Gastroesophageal sphincter (tissue), 4 donors: Measurements from ENCODE around the gene FCHO2. TPM values are rescaled to one million over a fixed set of nuclear protein-coding genes. Genes with fewer than 3 reads are reported as not detected.

Experiments used
- ATAC-seq: fragments of 150-250 bp; one replicate; pipeline ENCODE4 v1.9.1; 2016; ENCODE audit warnings: mild to moderate bottlenecking, moderate library complexity
- H3K27ac ChIP-seq, 4 donors: fragments of 200-600 bp; sonication (generic) in 3 of 4; 1 replicate in 3 of 4; 2 replicates in 1 of 4; pipeline ENCODE4 v1.5.1; 2016 to 2019
- H3K27me3 ChIP-seq: fragments of 200-600 bp; sonication (generic); one replicate; pipeline ENCODE4 v1.5.1; 2019
- H3K36me3 ChIP-seq, 2 donors: fragments of 200-600 bp; sonication (generic); one replicate each; pipeline ENCODE4 v1.5.1; 2019; ENCODE audit warnings: control low read depth in 1 of 2
- H3K4me1 ChIP-seq, 3 donors: fragments of 200-600 bp; sonication (generic); 1 replicate in 2 of 3; 2 replicates in 1 of 3; pipeline ENCODE4 v1.5.1; 2016 to 2019; ENCODE audit warnings: control low read depth in 2 of 3
- H3K4me3 ChIP-seq, 2 donors: fragments of 200-600 bp; sonication (generic); one replicate each; pipeline ENCODE4 v1.5.1; 2019; ENCODE audit warnings: mild to moderate bottlenecking in 1 of 2, moderate library complexity in 1 of 2
- H3K9me3 ChIP-seq, 3 donors: fragments of 200-600 bp; sonication (generic); one replicate each; pipeline ENCODE4 v1.5.1; 2017 to 2019; ENCODE audit warnings: control low read depth in 2 of 3
- CTCF ChIP-seq, 4 experiments: fragments of 200-600 bp in 2 of 4; fragments of 450-650 bp in 2 of 4; sonication (generic) in 1 of 4; IDR thresholded peaks; one replicate each; pipeline ENCODE4 v1.5.1; 2017 to 2019; ENCODE audit warnings: antibody characterized with exemption in 4 of 4, mild to moderate bottlenecking in 2 of 4, moderate library complexity in 2 of 4
- EP300 ChIP-seq: sonication (generic); formaldehyde crosslinking; IDR thresholded peaks from one replicate; pipeline ENCODE4 v1.6.1; 2017; ENCODE audit warnings: antibody characterized with exemption, mild to moderate bottlenecking
- POLR2A ChIP-seq, 2 donors: fragments of 450-650 bp; IDR thresholded peaks; one replicate each; pipeline ENCODE4 v1.6.1; 2017; ENCODE audit warnings: antibody characterized with exemption in 2 of 2, mild to moderate bottlenecking in 2 of 2, moderate library complexity in 1 of 2
- POLR2AphosphoS5 ChIP-seq: sonication (generic); formaldehyde crosslinking; IDR thresholded peaks from one replicate; pipeline ENCODE4 v1.6.1; 2017; ENCODE audit warnings: antibody characterized with exemption
- WGBS, 2 donors: methylation state at CpG; one replicate each; pipeline ENCODE4 v1.1.5; 2018; ENCODE audit warnings: low coverage in 1 of 2; 5-methylcytosine and 5-hydroxymethylcytosine counted together
- total RNA-seq, 4 donors: library from RNA; depleted of rRNA; stranded (reverse); fragments of >200 nt; gene quantifications; one replicate each; pipeline ENCODE4 v1.1.0, GENCODE V29; 2016

FCHO2 gene
- total RNA-seq, 4 donors from 2014 or later, result 27.3 to 36.3 (median 30.1) TPM

- ATAC-seq, result no peak
- Histone ChIP-seq H3K9me3 (peaks cover 0 to 15% (median 0%) of the 10 kb centered on the region in 3 donors), H3K36me3 (no peaks in the 10 kb centered on the region), H3K4me3 (no peak overlapping the region), H3K27ac (no peak overlapping the region), H3K27me3 (no peaks in the 10 kb centered on the region), H3K4me1 (no peaks in the 10 kb centered on the region)
- WGBS, 2 donors, result 62 to 65% methylated on average over 4 of the region's 4 CpGs
- TF ChIP-seq EP300, result no peak
- TF ChIP-seq CTCF (IDR thresholded peaks at IDR 0.05), result no peak
- TF ChIP-seq POLR2AphosphoS5, result no peak
- no peak for TF ChIP-seq POLR2A (IDR thresholded peaks at IDR 0.05)
These were observed 148.0 kb downstream of the FCHO2 start for GRCh38 chr5:73103870-73104299.

GRCh38 chr5:73104326-73104725, 148.5 kb downstream of the FCHO2 start:
- Histone ChIP-seq H3K27ac (no peak overlapping the region), H3K4me3 (no peak overlapping the region), H3K27me3 (no peaks in the 10 kb centered on the region), H3K36me3 (no peaks in the 10 kb centered on the region), H3K4me1 (no peaks in the 10 kb centered on the region), H3K9me3 (peaks cover 0 to 16% (median 0%) of the 10 kb centered on the region in 3 donors)
- no peak for ATAC-seq
- WGBS, 2 donors, result 86 to 100% methylated on average over 1 of the region's 1 CpG
- TF ChIP-seq EP300, result no peak
- no peak for TF ChIP-seq POLR2AphosphoS5
- TF ChIP-seq CTCF (IDR thresholded peaks at IDR 0.05), result no peak
- no peak for TF ChIP-seq POLR2A (IDR thresholded peaks at IDR 0.05)

GRCh38 chr5:73106335-73106734, 150.5 kb downstream of the FCHO2 start:
- H3K4me1 ChIP-seq, result no peaks in the 10 kb centered on the region
- no peaks in the 10 kb centered on the region for H3K36me3 ChIP-seq
- TF ChIP-seq POLR2AphosphoS5, result no peak
- TF ChIP-seq CTCF (IDR thresholded peaks at IDR 0.05), result no peak
- TF ChIP-seq POLR2A (IDR thresholded peaks at IDR 0.05), result no peak
- TF ChIP-seq EP300, result no peak
- no peak overlapping the region for H3K27ac ChIP-seq
- ATAC-seq, result no peak
- H3K27me3 ChIP-seq, result no peaks in the 10 kb centered on the region
- peaks cover 0 to 16% (median 0%) of the 10 kb centered on the region in 3 donors for H3K9me3 ChIP-seq
- H3K4me3 ChIP-seq, result no peak overlapping the region

- ATAC-seq, result no peak
- Histone ChIP-seq H3K9me3 (peaks cover 0 to 16% (median 0%) of the 10 kb centered on the region in 3 donors), H3K27ac (no peak overlapping the region), H3K27me3 (no peaks in the 10 kb centered on the region), H3K4me1 (no peaks in the 10 kb centered on the region), H3K4me3 (no peak overlapping the region), H3K36me3 (no peaks in the 10 kb centered on the region)
- 35 to 67% methylated on average over 1 of the region's 1 CpG for WGBS, 2 donors
- TF ChIP-seq POLR2AphosphoS5 (no peak), EP300 (no peak)
These were observed 154.3 kb downstream of the FCHO2 start for GRCh38 chr5:73110190-73110589.

- no peaks in the 10 kb centered on the region for H3K36me3 ChIP-seq
- H3K4me3 ChIP-seq, result no peak overlapping the region
- H3K27ac ChIP-seq, result no peak overlapping the region
- TF ChIP-seq EP300 (no peak), POLR2A (IDR thresholded peaks at IDR 0.05) (no peak), CTCF (IDR thresholded peaks at IDR 0.05) (no peak), POLR2AphosphoS5 (no peak)
- ATAC-seq, result no peak
- peaks cover 0 to 16% (median 0%) of the 10 kb centered on the region in 3 donors for H3K9me3 ChIP-seq
- 78 to 100% methylated on average over 1 of the region's 1 CpG for whole genome bisulfite sequencing, 2 donors
- H3K27me3 ChIP-seq, result no peaks in the 10 kb centered on the region
- no peaks in the 10 kb centered on the region for H3K4me1 ChIP-seq
These were observed 155.7 kb downstream of the FCHO2 start for GRCh38 chr5:73111536-73111935.
